CD4-positive, alpha-beta T cell treated with Interferon alpha-2 for 1 hour (primary cell): Measurements from ENCODE around the gene DACT3.
"Not testable (repeated sequence)": the region's sequence is repeated elsewhere in the genome, so short reads cannot be mapped to it uniquely, and the experiment has no call there.

Experiments
- DNase-seq, 2 donors: peaks; one replicate each; pipeline ENCODE4 v3.0.0-alpha.2; 2020 to 2022

DACT3 gene

GRCh38 chr19:46631481-46631880 lies 29.5 kb downstream of the DACT3 start:
- DNase-seq, result no peak

GRCh38 chr19:46630586-46631205 lies 30.3 kb downstream of the DACT3 start:
- DNase-seq, result no peak

- DNase-seq, result no peak
These were observed 31.4 kb downstream of the DACT3 start for GRCh38 chr19:46629546-46630025.

- not testable (repeated sequence) for DNase-seq
These were observed 32.0 kb downstream of the DACT3 start for GRCh38 chr19:46628970-46629369.

GRCh38 chr19:46626446-46626845 lies 34.5 kb downstream of the DACT3 start:
- DNase-seq, result no peak

- no peak for DNase-seq
These were observed 35.3 kb downstream of the DACT3 start for GRCh38 chr19:46625731-46626130.

GRCh38 chr19:46624958-46625661 lies 35.9 kb downstream of the DACT3 start, which contains the start of gene PTGIR:
Gene PTGIR, minus strand, starts transcription at chr19:46625089. Its CDS starts 864 bp downstream, at chr19:46624225.
- no peak for DNase-seq

- no peak for DNase-seq
These were observed 37.0 kb downstream of the DACT3 start for GRCh38 chr19:46623915-46624502.

GRCh38 chr19:46622118-46622446 lies 38.9 kb downstream of the DACT3 start:
- DNase-seq, result no peak

- no peak for DNase-seq
These were observed 39.5 kb downstream of the DACT3 start for GRCh38 chr19:46621191-46622117.

- DNase-seq, result no peak
These were observed 40.3 kb downstream of the DACT3 start for GRCh38 chr19:46620716-46621115.

GRCh38 chr19:46620267-46620666 lies 40.7 kb downstream of the DACT3 start:
- no peak for DNase-seq

GRCh38 chr19:46618670-46619231 lies 42.2 kb downstream of the DACT3 start:
- DNase-seq, result peak in 1 of 2 donors; percentile 77

GRCh38 chr19:46617601-46618000 lies 43.4 kb downstream of the DACT3 start:
- no peak for DNase-seq

GRCh38 chr19:46616631-46617322 lies 44.2 kb downstream of the DACT3 start:
- DNase-seq, result peak in 1 of 2 donors; percentile 49

GRCh38 chr19:46615966-46616365 lies 45.0 kb downstream of the DACT3 start:
- DNase-seq, result no peak

- DNase-seq, result peak; percentile 80 to 82
These were observed 46.8 kb downstream of the DACT3 start for GRCh38 chr19:46614114-46614722.

GRCh38 chr19:46613525-46613924 lies 47.5 kb downstream of the DACT3 start:
- no peak for DNase-seq

GRCh38 chr19:46611776-46612175 lies 49.2 kb downstream of the DACT3 start:
- DNase-seq, result no peak

GRCh38 chr19:46610851-46611770 lies 49.9 kb downstream of the DACT3 start:
- peak; percentile 29 to 61 for DNase-seq
